ENCODE measurements around the gene RAB40C. TPM values are rescaled to one million over a fixed set of nuclear protein-coding genes. Genes with fewer than 3 reads are reported as not detected.

The RAB40C gene
- total RNA-seq, 1 experiment from 2014 or later, result 30.7 TPM

- intact Hi-C loops (cut with micrococcal nuclease; ENCODE audit: unreplicated experiment) (no loop called here), in situ Hi-C loops (cut with HindIII; ENCODE audit: low pct_unique_long_range_greater_than_20kb, low sequenced_read_pairs) (no loop called here)
- ATAC-seq (no peak), DNase-seq (ENCODE audit: low read depth, low spot score) (no peak)
- POLR2A ChIA-PET, result no interaction called here
- Histone ChIP-seq H3K36me3 (ENCODE audit: control insufficient read depth, insufficient read depth, low read length) (no peaks in the 10 kb centered on the region), H3K4me1 (ENCODE audit: control insufficient read depth, insufficient read depth, low read length) (peaks cover 15% of the 10 kb centered on the region), H3K27ac (ENCODE audit: low read length) (no peak overlapping the region), H3K27me3 (ENCODE audit: control insufficient read depth, insufficient read depth, low read length) (no peaks in the 10 kb centered on the region), H3K4me3 (ENCODE audit: low read depth in 2 of 2, low read length in 2 of 2) (no peak overlapping the region), H3K9me3 (ENCODE audit: control insufficient read depth, insufficient read depth, low read depth, low read length) (no peaks in the 10 kb centered on the region)
- BruUV-seq (replicated peaks), result no TSS peak
- CTCF ChIA-PET, result no interaction called here
- no peak for TF ChIP-seq TCF7L2 (IDR thresholded peaks at IDR 0.05; ENCODE audit: low read depth, low read length)
- TF ChIP-seq, protein P1, sequence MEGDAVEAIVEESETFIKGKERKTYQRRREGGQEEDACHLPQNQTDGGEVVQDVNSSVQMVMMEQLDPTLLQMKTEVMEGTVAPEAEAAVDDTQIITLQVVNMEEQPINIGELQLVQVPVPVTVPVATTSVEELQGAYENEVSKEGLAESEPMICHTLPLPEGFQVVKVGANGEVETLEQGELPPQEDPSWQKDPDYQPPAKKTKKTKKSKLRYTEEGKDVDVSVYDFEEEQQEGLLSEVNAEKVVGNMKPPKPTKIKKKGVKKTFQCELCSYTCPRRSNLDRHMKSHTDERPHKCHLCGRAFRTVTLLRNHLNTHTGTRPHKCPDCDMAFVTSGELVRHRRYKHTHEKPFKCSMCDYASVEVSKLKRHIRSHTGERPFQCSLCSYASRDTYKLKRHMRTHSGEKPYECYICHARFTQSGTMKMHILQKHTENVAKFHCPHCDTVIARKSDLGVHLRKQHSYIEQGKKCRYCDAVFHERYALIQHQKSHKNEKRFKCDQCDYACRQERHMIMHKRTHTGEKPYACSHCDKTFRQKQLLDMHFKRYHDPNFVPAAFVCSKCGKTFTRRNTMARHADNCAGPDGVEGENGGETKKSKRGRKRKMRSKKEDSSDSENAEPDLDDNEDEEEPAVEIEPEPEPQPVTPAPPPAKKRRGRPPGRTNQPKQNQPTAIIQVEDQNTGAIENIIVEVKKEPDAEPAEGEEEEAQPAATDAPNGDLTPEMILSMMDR (IDR thresholded peaks at IDR 0.05), result no peak
- TF ChIP-seq, protein P2, sequence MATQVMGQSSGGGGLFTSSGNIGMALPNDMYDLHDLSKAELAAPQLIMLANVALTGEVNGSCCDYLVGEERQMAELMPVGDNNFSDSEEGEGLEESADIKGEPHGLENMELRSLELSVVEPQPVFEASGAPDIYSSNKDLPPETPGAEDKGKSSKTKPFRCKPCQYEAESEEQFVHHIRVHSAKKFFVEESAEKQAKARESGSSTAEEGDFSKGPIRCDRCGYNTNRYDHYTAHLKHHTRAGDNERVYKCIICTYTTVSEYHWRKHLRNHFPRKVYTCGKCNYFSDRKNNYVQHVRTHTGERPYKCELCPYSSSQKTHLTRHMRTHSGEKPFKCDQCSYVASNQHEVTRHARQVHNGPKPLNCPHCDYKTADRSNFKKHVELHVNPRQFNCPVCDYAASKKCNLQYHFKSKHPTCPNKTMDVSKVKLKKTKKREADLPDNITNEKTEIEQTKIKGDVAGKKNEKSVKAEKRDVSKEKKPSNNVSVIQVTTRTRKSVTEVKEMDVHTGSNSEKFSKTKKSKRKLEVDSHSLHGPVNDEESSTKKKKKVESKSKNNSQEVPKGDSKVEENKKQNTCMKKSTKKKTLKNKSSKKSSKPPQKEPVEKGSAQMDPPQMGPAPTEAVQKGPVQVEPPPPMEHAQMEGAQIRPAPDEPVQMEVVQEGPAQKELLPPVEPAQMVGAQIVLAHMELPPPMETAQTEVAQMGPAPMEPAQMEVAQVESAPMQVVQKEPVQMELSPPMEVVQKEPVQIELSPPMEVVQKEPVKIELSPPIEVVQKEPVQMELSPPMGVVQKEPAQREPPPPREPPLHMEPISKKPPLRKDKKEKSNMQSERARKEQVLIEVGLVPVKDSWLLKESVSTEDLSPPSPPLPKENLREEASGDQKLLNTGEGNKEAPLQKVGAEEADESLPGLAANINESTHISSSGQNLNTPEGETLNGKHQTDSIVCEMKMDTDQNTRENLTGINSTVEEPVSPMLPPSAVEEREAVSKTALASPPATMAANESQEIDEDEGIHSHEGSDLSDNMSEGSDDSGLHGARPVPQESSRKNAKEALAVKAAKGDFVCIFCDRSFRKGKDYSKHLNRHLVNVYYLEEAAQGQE (IDR thresholded peaks at IDR 0.05; ENCODE audit: insufficient read depth in 1 of 2, low read depth in 2 of 2, low read length in 1 of 2), result no peak
- no peak for TF ChIP-seq SIN3A (IDR thresholded peaks at IDR 0.05; ENCODE audit: borderline replicate concordance, insufficient read depth, low read depth, low read length)
- no peak for TF ChIP-seq POLR2AphosphoS5 (IDR thresholded peaks at IDR 0.05; ENCODE audit: low read depth, low read length)
Observed at GRCh38 chr16:657487-657886, 67.6 kb downstream of the RAB40C start.

- no peak for TF ChIP-seq SIN3A (IDR thresholded peaks at IDR 0.05; ENCODE audit: borderline replicate concordance, insufficient read depth, low read depth, low read length)
- no peak for TF ChIP-seq POLR2AphosphoS5 (IDR thresholded peaks at IDR 0.05; ENCODE audit: low read depth, low read length)
- TF ChIP-seq, protein P2 (IDR thresholded peaks at IDR 0.05; ENCODE audit: insufficient read depth in 1 of 2, low read depth in 2 of 2, low read length in 1 of 2), result no peak
- TF ChIP-seq, protein P1 (IDR thresholded peaks at IDR 0.05), result no peak; the same call in 1 of the 2 replicates
- no peak for TF ChIP-seq TCF7L2 (IDR thresholded peaks at IDR 0.05; ENCODE audit: low read depth, low read length)
- Histone ChIP-seq H3K4me1 (ENCODE audit: control insufficient read depth, insufficient read depth, low read length) (peaks cover 15% of the 10 kb centered on the region), H3K36me3 (ENCODE audit: control insufficient read depth, insufficient read depth, low read length) (no peaks in the 10 kb centered on the region), H3K9me3 (ENCODE audit: control insufficient read depth, insufficient read depth, low read depth, low read length) (no peaks in the 10 kb centered on the region), H3K27me3 (ENCODE audit: control insufficient read depth, insufficient read depth, low read length) (no peaks in the 10 kb centered on the region), H3K27ac (ENCODE audit: low read length) (no peak overlapping the region; the same call in 1 of the 2 replicates), H3K4me3 (ENCODE audit: low read depth in 2 of 2, low read length in 2 of 2) (no peak overlapping the region)
- ATAC-seq (no peak), DNase-seq (ENCODE audit: low read depth, low spot score) (no peak)
- POLR2A ChIA-PET, result interaction anchor here (1.3 kb wide), 1 partner anchor 9 kb away, joined by 4 read pairs; the partner anchor contains the start of gene WDR90
- in situ Hi-C loops (cut with HindIII; ENCODE audit: low pct_unique_long_range_greater_than_20kb, low sequenced_read_pairs) (no loop called here), intact Hi-C loops (cut with micrococcal nuclease; ENCODE audit: unreplicated experiment) (no loop called here)
- no TSS peak for BruUV-seq (replicated peaks)
- CTCF ChIA-PET, result no interaction called here
Observed at GRCh38 chr16:658679-659571, 69.1 kb downstream of the RAB40C start.
